Activated naive CD4-positive, alpha-beta T cell (primary cell): Measurements from ENCODE around the gene MBTPS1.

Experiments
- DNase-seq, 4 experiments: peaks; one replicate each; lab custom pipeline; 2025; lab: John Stamatoyannopoulos, UW

Gene MBTPS1

GRCh38 chr16:84053237-84053636 lies 63.5 kb downstream of the MBTPS1 start:
- no peak for DNase-seq

GRCh38 chr16:84052071-84052622 lies 64.6 kb downstream of the MBTPS1 start:
- no peak for DNase-seq

GRCh38 chr16:84050316-84050715 lies 66.4 kb downstream of the MBTPS1 start:
- no peak for DNase-seq

- no peak for DNase-seq
These were observed 67.2 kb downstream of the MBTPS1 start for GRCh38 chr16:84049403-84050060.

GRCh38 chr16:84048871-84049270 lies 67.9 kb downstream of the MBTPS1 start:
- no peak for DNase-seq

- DNase-seq, result no peak
These were observed 68.5 kb downstream of the MBTPS1 start for GRCh38 chr16:84048270-84048669.

- no peak for DNase-seq
These were observed 69.1 kb downstream of the MBTPS1 start for GRCh38 chr16:84047626-84048025.

GRCh38 chr16:84047206-84047605 lies 69.5 kb downstream of the MBTPS1 start:
- no peak for DNase-seq

- DNase-seq, result no peak
These were observed 70.8 kb downstream of the MBTPS1 start for GRCh38 chr16:84045818-84046470.

- DNase-seq, result no peak
These were observed 71.5 kb downstream of the MBTPS1 start for GRCh38 chr16:84045001-84045817.

- no peak for DNase-seq
These were observed 72.6 kb downstream of the MBTPS1 start for GRCh38 chr16:84044118-84044488.

- no peak for DNase-seq
These were observed 73.1 kb downstream of the MBTPS1 start for GRCh38 chr16:84043486-84044117.

GRCh38 chr16:84042879-84043485 lies 73.8 kb downstream of the MBTPS1 start:
- no peak for DNase-seq

- DNase-seq, result no peak
These were observed 74.3 kb downstream of the MBTPS1 start, which contains the start of gene SLC38A8 for GRCh38 chr16:84042308-84042878. Gene SLC38A8 (minus strand): TSS chr16:84042795. CDS start chr16:84042157, 638 bp downstream.

GRCh38 chr16:84041881-84042280 lies 74.9 kb downstream of the MBTPS1 start:
- DNase-seq, result no peak

GRCh38 chr16:84040823-84041820 lies 75.6 kb downstream of the MBTPS1 start:
- DNase-seq, result no peak

GRCh38 chr16:84040226-84040822 lies 76.4 kb downstream of the MBTPS1 start:
- no peak for DNase-seq

GRCh38 chr16:84039696-84040095 lies 77.0 kb downstream of the MBTPS1 start:
- no peak for DNase-seq

GRCh38 chr16:84038469-84038868 lies 78.3 kb downstream of the MBTPS1 start:
- DNase-seq, result no peak

GRCh38 chr16:84036982-84037425 lies 79.7 kb downstream of the MBTPS1 start:
- no peak for DNase-seq
